H9 (cell line): Measurements from ENCODE around the gene COMTD1. TPM values are rescaled to one million over a fixed set of nuclear protein-coding genes. Genes with fewer than 3 reads are reported as not detected.

ENCODE experiments used
- DNase-seq: peaks from one replicate; pipeline ENCODE4 v3.0.0-alpha.2; 2017
- H2AFZ ChIP-seq: one replicate; pipeline ENCODE4 v1.6.1; 2013; ENCODE audit warnings: mild to moderate bottlenecking, low read length, control low read depth, moderate library complexity
- H2AK5ac ChIP-seq: 2 replicates; pipeline ENCODE4 v1.6.1; 2013; ENCODE audit warnings: low read length, control low read depth, mixed read lengths; ENCODE audit not compliant: insufficient read length
- H2BK120ac ChIP-seq: one replicate; pipeline ENCODE4 v1.6.1; 2013; ENCODE audit warnings: low read depth, mild to moderate bottlenecking, low read length, control low read depth, inconsistent platforms; ENCODE audit not compliant: poor library complexity, severe bottlenecking
- H2BK12ac ChIP-seq: 2 replicates; pipeline ENCODE4 v1.6.1; 2013; ENCODE audit warnings: low read length, control low read depth, mixed read lengths, low read depth; ENCODE audit not compliant: insufficient read length
- H2BK15ac ChIP-seq: 2 replicates; pipeline ENCODE4 v1.6.1; 2013; ENCODE audit warnings: low read depth, low read length, control low read depth
- H2BK20ac ChIP-seq: one replicate; pipeline ENCODE4 v1.6.1; 2013; ENCODE audit warnings: low read depth, mild to moderate bottlenecking, low read length, control low read depth, inconsistent platforms; ENCODE audit not compliant: poor library complexity, severe bottlenecking
- H2BK5ac ChIP-seq: 2 replicates; pipeline ENCODE4 v1.6.1; 2013; ENCODE audit warnings: low read length, control low read depth, mixed read lengths; ENCODE audit not compliant: insufficient read length
- H3K14ac ChIP-seq: 2 replicates; pipeline ENCODE4 v1.6.1; 2013; ENCODE audit warnings: low read length, control low read depth; ENCODE audit not compliant: insufficient read depth
- H3K18ac ChIP-seq: 2 replicates; pipeline ENCODE4 v1.6.1; 2013; ENCODE audit warnings: low read depth, mild to moderate bottlenecking, mixed read lengths, low read length, control low read depth; ENCODE audit not compliant: insufficient read length
- H3K23ac ChIP-seq: 2 replicates; pipeline ENCODE4 v1.6.1; 2013; ENCODE audit warnings: low read length, control low read depth, mixed read lengths, low read depth; ENCODE audit not compliant: insufficient read length
- H3K23me2 ChIP-seq: 2 replicates; pipeline ENCODE4 v1.6.1; 2013; ENCODE audit warnings: low read depth, mild to moderate bottlenecking, mixed read lengths, low read length, control low read depth; ENCODE audit not compliant: insufficient read length, poor library complexity, severe bottlenecking
- H3K27ac ChIP-seq: 2 replicates; pipeline ENCODE4 v1.5.1; 2013; ENCODE audit warnings: low read length, control low read depth, mixed read lengths, low read depth; ENCODE audit not compliant: insufficient read length
- H3K27me3 ChIP-seq: 2 replicates; pipeline ENCODE4 v1.6.1; 2013; ENCODE audit warnings: low read length, control low read depth, inconsistent platforms; ENCODE audit not compliant: insufficient read depth
- H3K4ac ChIP-seq: 2 replicates; pipeline ENCODE4 v1.6.1; 2013; ENCODE audit warnings: low read depth, mild to moderate bottlenecking, control low read depth, inconsistent platforms, low read length, moderate library complexity
- H3K4me1 ChIP-seq: 2 replicates; pipeline ENCODE4 v1.6.1; 2013; ENCODE audit warnings: low read length, control low read depth, inconsistent platforms; ENCODE audit not compliant: insufficient read depth
- H3K4me2 ChIP-seq: 2 replicates; pipeline ENCODE4 v1.6.1; 2013; ENCODE audit warnings: low read length, control low read depth, mixed read lengths; ENCODE audit not compliant: insufficient read length, insufficient read depth
- H3K56ac ChIP-seq: 2 replicates; pipeline ENCODE4 v1.6.1; 2013; ENCODE audit warnings: low read depth, mild to moderate bottlenecking, mixed read lengths, low read length, control low read depth; ENCODE audit not compliant: insufficient read length
- H3K79me1 ChIP-seq: 2 replicates; pipeline ENCODE4 v1.6.1; 2013; ENCODE audit warnings: low read depth, mild to moderate bottlenecking, moderate library complexity, low read length, control low read depth, inconsistent platforms; ENCODE audit not compliant: insufficient read depth, poor library complexity, severe bottlenecking
- H3K79me2 ChIP-seq: 2 replicates; pipeline ENCODE4 v1.6.1; 2013; ENCODE audit warnings: low read length, control low read depth, inconsistent platforms; ENCODE audit not compliant: insufficient read depth
- H3K9ac ChIP-seq: 2 replicates; pipeline ENCODE4 v1.6.1; 2013; ENCODE audit warnings: low read length, control low read depth, mixed read lengths; ENCODE audit not compliant: insufficient read length; ENCODE audit errors: extremely low read depth
- H3K9me3 ChIP-seq: one replicate; pipeline ENCODE4 v1.6.1; 2013; ENCODE audit warnings: low read depth, low read length, inconsistent platforms; ENCODE audit not compliant: control insufficient read depth
- H3T11ph ChIP-seq: one replicate; pipeline ENCODE4 v1.6.1; 2013; ENCODE audit warnings: mild to moderate bottlenecking, low read length, control low read depth, inconsistent platforms
- H4K20me1 ChIP-seq: one replicate; pipeline ENCODE4 v1.6.1; 2013; ENCODE audit not compliant: control insufficient read depth, insufficient read length, insufficient read depth
- H4K5ac ChIP-seq: 2 replicates; pipeline ENCODE4 v1.6.1; 2013; ENCODE audit warnings: low read depth, mild to moderate bottlenecking, mixed read lengths, low read length, control low read depth; ENCODE audit not compliant: insufficient read length
- H4K8ac ChIP-seq: replicated peaks from 2 replicates; pipeline ENCODE4 v1.6.1; 2013; ENCODE audit warnings: low read length, control low read depth, mixed read lengths, low read depth; ENCODE audit not compliant: insufficient read length
- H4K91ac ChIP-seq: 2 replicates; pipeline ENCODE4 v1.6.1; 2013; ENCODE audit warnings: low read depth, mild to moderate bottlenecking, moderate library complexity, mixed read lengths, low read length, control low read depth; ENCODE audit not compliant: insufficient read length
- H3K27ac Mint-ChIP-seq, 3 experiments: 2 replicates in 2 of 3; 3 replicates in 1 of 3; pipeline ENCODE4 v1.8.0; 2020 to 2021; ENCODE audit warnings: mixed read lengths in 3 of 3, mild to moderate bottlenecking in 1 of 3, moderate library complexity in 1 of 3
- H3K27me3 Mint-ChIP-seq: 2 replicates; pipeline ENCODE4 v1.8.0; 2021; ENCODE audit warnings: low read depth, mild to moderate bottlenecking, moderate library complexity, mixed read lengths
- H3K36me3 Mint-ChIP-seq, 3 experiments: 2 replicates in 2 of 3; 3 replicates in 1 of 3; pipeline ENCODE4 v1.8.0; 2020 to 2021; ENCODE audit warnings: low read depth in 3 of 3, mixed read lengths in 3 of 3; ENCODE audit not compliant: insufficient read depth in 1 of 3
- H3K4me1 Mint-ChIP-seq, 2 experiments: 2 replicates each; pipeline ENCODE4 v1.8.0; 2020; ENCODE audit warnings: mixed read lengths in 2 of 2
- H3K4me3 Mint-ChIP-seq, 2 experiments: 2 replicates in 1 of 2; 3 replicates in 1 of 2; pipeline ENCODE4 v1.8.0; 2020 to 2021; ENCODE audit warnings: mild to moderate bottlenecking in 2 of 2, mixed read lengths in 2 of 2, moderate library complexity in 1 of 2
- H3K9me3 Mint-ChIP-seq, 2 experiments: 2 replicates in 1 of 2; 3 replicates in 1 of 2; pipeline ENCODE4 v1.8.0; 2020; ENCODE audit warnings: mild to moderate bottlenecking in 2 of 2, mixed read lengths in 2 of 2, moderate library complexity in 1 of 2
- WGBS: extraction: QIAGEN DNeasy Blood & Tissue Kit; methylation state at CpG from one replicate; pipeline ENCODE4 v1.1.7; 2013; ENCODE audit warnings: missing lambda C conversion rate, low lambda C conversion rate, mixed read lengths; ENCODE audit not compliant: insufficient read length; ENCODE audit errors: extremely low coverage; 5-methylcytosine and 5-hydroxymethylcytosine counted together
- total RNA-seq: library from RNA; stranded (reverse); gene quantifications from 2 replicates; pipeline ENCODE4 v1.2.1, GENCODE V29; 2021
- TF ChIP-seq, protein P1 (sequence below): fragments of 200-600 bp; sonication (generic); conservative IDR thresholded peaks from 3 replicates; pipeline ENCODE4 v1.8.0; 2021; ENCODE audit warnings: antibody characterized with exemption, mild to moderate bottlenecking

COMTD1 gene
- total RNA-seq, 1 experiment from 2014 or later: 28.3 TPM

DNA sequence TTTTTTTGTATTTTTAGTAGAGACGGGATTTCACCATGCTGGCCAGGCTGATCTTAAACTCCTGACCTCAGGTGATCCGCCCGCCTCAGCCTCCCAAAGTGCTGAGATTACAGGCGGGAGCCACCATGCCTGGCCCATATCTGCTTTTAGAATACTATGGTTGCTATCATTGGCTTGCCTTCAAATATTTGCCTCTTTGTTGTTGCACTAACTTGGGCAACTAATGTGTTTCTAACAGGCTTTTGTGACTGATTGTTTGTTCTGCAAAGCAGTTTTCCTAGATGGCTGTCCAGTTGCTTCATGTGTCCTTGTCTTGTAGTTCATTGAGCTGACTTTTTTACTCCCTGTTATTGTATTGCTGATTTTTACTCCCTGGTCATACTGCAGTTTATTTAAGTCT is 15.5 kb downstream of the COMTD1 start:
- Histone ChIP-seq H3K56ac (no peak overlapping the region), H3K23ac (no peak overlapping the region), H2BK5ac (no peak overlapping the region), H3K4me2 (no peak overlapping the region), H2BK15ac (no peak overlapping the region), H4K5ac (no peak overlapping the region), H3K23me2 (no peaks in the 10 kb centered on the region), H2BK20ac (no peak overlapping the region), H3K14ac (no peak overlapping the region), H2BK12ac (no peak overlapping the region), H3K27me3 (no peaks in the 10 kb centered on the region), H3K79me2 (peaks cover 9% of the 10 kb centered on the region), H4K20me1 (no peaks in the 10 kb centered on the region), H3K9me3 (no peaks in the 10 kb centered on the region), H2AFZ (no peak overlapping the region), H3K18ac (no peak overlapping the region), H3K4me1 (peaks cover 5% of the 10 kb centered on the region; the same call in 1 of the 2 replicates), H3K4ac (no peak overlapping the region), H3K79me1 (no peaks in the 10 kb centered on the region), H4K8ac (no peak overlapping the region), H3K27ac (no peak overlapping the region), H4K91ac (no peak overlapping the region), H2AK5ac (no peak overlapping the region), H3K9ac (no peak overlapping the region), H3T11ph (no peak overlapping the region), H2BK120ac (no peak overlapping the region)
- Mint-ChIP-seq H3K27me3 (no peaks in the 10 kb centered on the region), H3K27ac (peak overlapping the region in 1 of 3 experiments; percentile 64; a peak in 2 of 7 replicates), H3K4me1 (peaks cover 33 to 37% of the 10 kb centered on the region in 2 experiments), H3K36me3 (peaks cover 67 to 94% (median 93%) of the 10 kb centered on the region in 3 experiments), H3K4me3 (no peak overlapping the region), H3K9me3 (no peaks in the 10 kb centered on the region)
- DNase-seq: no peak
- TF ChIP-seq, protein P1, sequence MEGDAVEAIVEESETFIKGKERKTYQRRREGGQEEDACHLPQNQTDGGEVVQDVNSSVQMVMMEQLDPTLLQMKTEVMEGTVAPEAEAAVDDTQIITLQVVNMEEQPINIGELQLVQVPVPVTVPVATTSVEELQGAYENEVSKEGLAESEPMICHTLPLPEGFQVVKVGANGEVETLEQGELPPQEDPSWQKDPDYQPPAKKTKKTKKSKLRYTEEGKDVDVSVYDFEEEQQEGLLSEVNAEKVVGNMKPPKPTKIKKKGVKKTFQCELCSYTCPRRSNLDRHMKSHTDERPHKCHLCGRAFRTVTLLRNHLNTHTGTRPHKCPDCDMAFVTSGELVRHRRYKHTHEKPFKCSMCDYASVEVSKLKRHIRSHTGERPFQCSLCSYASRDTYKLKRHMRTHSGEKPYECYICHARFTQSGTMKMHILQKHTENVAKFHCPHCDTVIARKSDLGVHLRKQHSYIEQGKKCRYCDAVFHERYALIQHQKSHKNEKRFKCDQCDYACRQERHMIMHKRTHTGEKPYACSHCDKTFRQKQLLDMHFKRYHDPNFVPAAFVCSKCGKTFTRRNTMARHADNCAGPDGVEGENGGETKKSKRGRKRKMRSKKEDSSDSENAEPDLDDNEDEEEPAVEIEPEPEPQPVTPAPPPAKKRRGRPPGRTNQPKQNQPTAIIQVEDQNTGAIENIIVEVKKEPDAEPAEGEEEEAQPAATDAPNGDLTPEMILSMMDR: no peak
- no CpG with 5 or more reads among the region's 4 CpGs for WGBS
